MM.1S (cell line): ENCODE results near the gene AEN.

Experiments used
- DNase-seq: peaks from one replicate; pipeline ENCODE4 v3.0.0-alpha.2; 2015
- H2AFZ ChIP-seq: fragments of 300-600 bp; sonication (generic); 2 replicates; pipeline ENCODE4 v1.6.0; 2016; ENCODE audit warnings: antibody characterized with exemption, low read length
- H3F3A ChIP-seq: fragments of 300-600 bp; sonication (generic); 2 replicates; pipeline ENCODE4 v1.6.1; 2016; ENCODE audit warnings: mild to moderate bottlenecking, antibody characterized with exemption, low read length, moderate library complexity, mixed read lengths; ENCODE audit not compliant: insufficient read depth
- H3K27ac ChIP-seq: fragments of 300-600 bp; sonication (generic); 2 replicates; pipeline ENCODE4 v1.5.1; 2016; ENCODE audit warnings: mild to moderate bottlenecking, low read length
- H3K27me3 ChIP-seq: fragments of 300-600 bp; sonication (generic); replicated peaks from 2 replicates; pipeline ENCODE4 v1.6.0; 2016; ENCODE audit warnings: low read length; ENCODE audit not compliant: insufficient read depth
- H3K36me3 ChIP-seq: fragments of 300-600 bp; sonication (generic); replicated peaks from 2 replicates; pipeline ENCODE4 v1.6.1; 2016; ENCODE audit warnings: mild to moderate bottlenecking, low read length, mixed read lengths; ENCODE audit not compliant: insufficient read depth
- H3K4me1 ChIP-seq: fragments of 300-600 bp; sonication (generic); 2 replicates; pipeline ENCODE4 v1.6.1; 2016; ENCODE audit warnings: low read length, mixed read lengths
- H3K4me2 ChIP-seq: fragments of 300-600 bp; sonication (generic); 2 replicates; pipeline ENCODE4 v1.6.0; 2016; ENCODE audit warnings: low read depth, low read length
- H3K4me3 ChIP-seq: fragments of 300-600 bp; sonication (generic); 2 replicates; pipeline ENCODE4 v1.5.1; 2016; ENCODE audit warnings: low read length, mixed read lengths
- H3K79me2 ChIP-seq: fragments of 300-600 bp; sonication (generic); 2 replicates; pipeline ENCODE4 v1.6.1; 2016; ENCODE audit warnings: mixed run types, low read length, mixed read lengths
- H3K9ac ChIP-seq: fragments of 300-600 bp; sonication (generic); 2 replicates; pipeline ENCODE4 v1.6.1; 2016; ENCODE audit warnings: low read length, mixed read lengths
- H3K9me2 ChIP-seq: fragments of 300-600 bp; sonication (generic); replicated peaks from 2 replicates; pipeline ENCODE4 v1.6.1; 2016; ENCODE audit warnings: mild to moderate bottlenecking, low read length, mixed read lengths; ENCODE audit not compliant: insufficient read depth
- H3K9me3 ChIP-seq: fragments of 300-600 bp; sonication (generic); replicated peaks from 2 replicates; pipeline ENCODE4 v1.6.1; 2016; ENCODE audit warnings: mild to moderate bottlenecking, low read length, mixed read lengths; ENCODE audit not compliant: insufficient read depth
- H4K20me1 ChIP-seq: fragments of 300-600 bp; sonication (generic); 2 replicates; pipeline ENCODE4 v1.6.1; 2016; ENCODE audit warnings: mild to moderate bottlenecking, low read length, moderate library complexity, mixed read lengths; ENCODE audit not compliant: insufficient read depth
- EZH2 ChIP-seq: fragments of 300-600 bp; sonication (generic); optimal IDR thresholded peaks from 2 replicates; pipeline ENCODE3; 2017; ENCODE audit warnings: low read depth, mild to moderate bottlenecking, antibody characterized with exemption, low read length, mixed read lengths
- EZH2phosphoT487 ChIP-seq: fragments of 300-600 bp; sonication (generic); IDR thresholded peaks from 2 replicates; pipeline ENCODE4 v1.6.1; 2018; ENCODE audit warnings: antibody characterized with exemption, low read length
- TF ChIP-seq, protein P1 (sequence below): fragments of 300-600 bp; sonication (generic); IDR thresholded peaks from 2 replicates; pipeline ENCODE4 v1.5.1; 2016; ENCODE audit warnings: antibody characterized with exemption, low read length, mixed read lengths

AEN gene

DNA sequence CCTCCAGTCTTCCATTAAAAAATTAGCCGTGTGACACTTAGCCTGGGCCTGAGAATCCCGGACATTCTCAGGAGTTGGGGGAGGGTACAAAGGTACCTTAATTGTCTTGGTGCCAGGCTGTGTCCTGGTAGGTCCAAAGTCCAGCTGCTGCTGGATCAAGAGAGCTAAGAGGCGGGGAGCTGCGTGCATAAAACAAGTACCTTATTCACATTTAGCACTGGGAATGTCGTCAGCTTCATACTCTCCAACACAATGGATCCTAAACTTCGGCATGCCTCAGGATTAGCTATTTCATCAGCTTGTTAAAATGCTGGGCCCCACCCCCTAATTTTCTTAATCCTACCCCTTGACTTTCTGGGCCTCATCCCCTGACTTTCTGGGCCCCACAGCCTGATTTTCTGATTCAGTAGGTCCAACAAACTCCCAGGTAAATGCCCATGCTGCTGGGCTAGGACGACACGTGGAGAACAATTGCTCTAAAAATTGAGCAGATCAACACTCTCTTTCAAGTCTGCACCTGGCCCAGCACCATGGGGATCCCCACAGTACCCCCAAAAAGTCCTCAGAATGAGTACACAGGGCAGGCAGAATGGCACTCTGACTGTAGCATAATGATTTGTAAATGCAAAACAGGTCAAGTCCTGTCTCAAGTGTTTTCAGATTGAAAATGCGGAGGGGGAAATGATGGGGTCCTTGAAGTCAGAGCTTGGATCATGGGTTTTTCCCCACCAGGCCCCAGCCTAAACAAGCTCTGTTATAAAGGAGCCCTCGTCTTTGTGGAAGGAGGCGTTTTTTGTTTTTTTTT is 5.6 kb upstream of the AEN start:
- no peaks in the 10 kb centered on the region for H3F3A ChIP-seq
- TF ChIP-seq EZH2 (no peak), EZH2phosphoT487 (no peak)
- TF ChIP-seq, protein P1, sequence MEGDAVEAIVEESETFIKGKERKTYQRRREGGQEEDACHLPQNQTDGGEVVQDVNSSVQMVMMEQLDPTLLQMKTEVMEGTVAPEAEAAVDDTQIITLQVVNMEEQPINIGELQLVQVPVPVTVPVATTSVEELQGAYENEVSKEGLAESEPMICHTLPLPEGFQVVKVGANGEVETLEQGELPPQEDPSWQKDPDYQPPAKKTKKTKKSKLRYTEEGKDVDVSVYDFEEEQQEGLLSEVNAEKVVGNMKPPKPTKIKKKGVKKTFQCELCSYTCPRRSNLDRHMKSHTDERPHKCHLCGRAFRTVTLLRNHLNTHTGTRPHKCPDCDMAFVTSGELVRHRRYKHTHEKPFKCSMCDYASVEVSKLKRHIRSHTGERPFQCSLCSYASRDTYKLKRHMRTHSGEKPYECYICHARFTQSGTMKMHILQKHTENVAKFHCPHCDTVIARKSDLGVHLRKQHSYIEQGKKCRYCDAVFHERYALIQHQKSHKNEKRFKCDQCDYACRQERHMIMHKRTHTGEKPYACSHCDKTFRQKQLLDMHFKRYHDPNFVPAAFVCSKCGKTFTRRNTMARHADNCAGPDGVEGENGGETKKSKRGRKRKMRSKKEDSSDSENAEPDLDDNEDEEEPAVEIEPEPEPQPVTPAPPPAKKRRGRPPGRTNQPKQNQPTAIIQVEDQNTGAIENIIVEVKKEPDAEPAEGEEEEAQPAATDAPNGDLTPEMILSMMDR: no peak
- H3K27ac ChIP-seq: no peak overlapping the region
- no peaks in the 10 kb centered on the region for H3K27me3 ChIP-seq
- H2AFZ ChIP-seq: no peak overlapping the region
- no peaks in the 10 kb centered on the region for H3K9me3 ChIP-seq
- peaks cover under 1% of the 10 kb centered on the region; the same call in 1 of the 2 replicates for H3K4me1 ChIP-seq
- no peak overlapping the region for H3K4me3 ChIP-seq
- H3K36me3 ChIP-seq: no peaks in the 10 kb centered on the region
- H3K79me2 ChIP-seq: no peaks in the 10 kb centered on the region
- no peak for DNase-seq
- no peaks in the 10 kb centered on the region for H3K9me2 ChIP-seq
- H4K20me1 ChIP-seq: no peaks in the 10 kb centered on the region
- H3K9ac ChIP-seq: no peak overlapping the region
- H3K4me2 ChIP-seq: no peak overlapping the region

DNA sequence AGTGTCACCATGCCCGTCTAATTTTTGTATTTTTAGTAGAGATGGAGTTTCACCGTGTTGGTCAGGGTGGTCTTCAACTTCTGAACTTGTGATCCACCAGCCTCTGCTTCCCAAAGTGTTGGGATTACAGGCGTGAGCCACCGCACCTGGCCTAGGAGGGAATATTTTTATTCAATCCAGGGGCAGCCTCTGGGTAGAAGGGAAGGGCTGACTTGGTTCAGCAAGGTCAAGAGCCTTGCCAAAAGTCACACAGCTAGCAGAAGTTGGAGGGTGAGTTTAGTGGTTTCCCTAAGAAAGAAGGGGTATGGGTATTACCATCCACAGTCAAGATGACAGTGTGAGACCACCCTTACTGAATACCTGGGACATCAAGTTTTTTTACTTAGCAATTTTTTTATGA is 4.9 kb upstream of the AEN start:
- Histone ChIP-seq H4K20me1 (no peaks in the 10 kb centered on the region), H3F3A (no peaks in the 10 kb centered on the region), H3K4me2 (no peak overlapping the region), H3K9me2 (no peaks in the 10 kb centered on the region), H3K4me3 (no peak overlapping the region), H2AFZ (no peak overlapping the region), H3K27me3 (no peaks in the 10 kb centered on the region), H3K79me2 (peaks cover 2% of the 10 kb centered on the region), H3K36me3 (no peaks in the 10 kb centered on the region), H3K9me3 (no peaks in the 10 kb centered on the region), H3K4me1 (peaks cover 3% of the 10 kb centered on the region; the same call in 1 of the 2 replicates), H3K27ac (no peak overlapping the region), H3K9ac (no peak overlapping the region)
- TF ChIP-seq EZH2 (no peak), EZH2phosphoT487 (no peak)
- TF ChIP-seq, protein P1: no peak
- no peak for DNase-seq

- Histone ChIP-seq H3K4me3 (no peak overlapping the region), H3K9ac (no peak overlapping the region), H3K27ac (no peak overlapping the region), H2AFZ (no peak overlapping the region), H3F3A (peaks cover 7% of the 10 kb centered on the region), H3K4me2 (no peak overlapping the region), H3K36me3 (no peaks in the 10 kb centered on the region), H4K20me1 (no peaks in the 10 kb centered on the region), H3K9me2 (no peaks in the 10 kb centered on the region), H3K4me1 (peaks cover 3% of the 10 kb centered on the region; the same call in 1 of the 2 replicates), H3K27me3 (no peaks in the 10 kb centered on the region), H3K9me3 (no peaks in the 10 kb centered on the region), H3K79me2 (peaks cover 11% of the 10 kb centered on the region)
- TF ChIP-seq EZH2phosphoT487 (no peak), EZH2 (no peak)
- TF ChIP-seq, protein P1: no peak
- no peak for DNase-seq
Observed at GRCh38 chr15:88617031-88617722, 4.0 kb upstream of the AEN start.
